H1 (cell line): ENCODE measurements around the gene GARNL3.

Source experiments
- CTCF ChIP-seq, 3 experiments: IDR thresholded peaks; 1 replicate in 2 of 3; 2 replicates in 1 of 3; pipeline versions ENCODE4 v1.5.1 to v1.6.1; 2011; ENCODE audit warnings: low read length in 3 of 3, mild to moderate bottlenecking in 3 of 3, inconsistent platforms in 2 of 3, low read depth in 1 of 3, moderate library complexity in 1 of 3; ENCODE audit not compliant: insufficient read depth in 1 of 3; ENCODE audit errors: control extremely low read depth in 1 of 3
- EP300 ChIP-seq, 2 experiments: IDR thresholded peaks; 1 replicate in 1 of 2; 2 replicates in 1 of 2; pipeline ENCODE4 v1.6.1; 2011 to 2012; ENCODE audit warnings: low read depth in 2 of 2, low read length in 2 of 2, mild to moderate bottlenecking in 2 of 2, borderline replicate concordance in 1 of 2, inconsistent platforms in 1 of 2, moderate library complexity in 1 of 2
- EZH2 ChIP-seq: fragments of 200-600 bp; sonication (generic); IDR thresholded peaks from 2 replicates; pipeline ENCODE4 v1.7.1; 2012; ENCODE audit warnings: low read depth, mild to moderate bottlenecking, moderate library complexity, low read length, inconsistent platforms; ENCODE audit not compliant: severe bottlenecking
- PHF8 ChIP-seq: fragments of 200-600 bp; sonication (generic); conservative IDR thresholded peaks from 2 replicates; pipeline ENCODE4 v1.7.1; 2012; ENCODE audit warnings: low read depth, mild to moderate bottlenecking, inconsistent platforms, low read length, moderate library complexity
- POLR2A ChIP-seq, 2 experiments: IDR thresholded peaks; 1 replicate in 1 of 2; 2 replicates in 1 of 2; pipeline ENCODE4 v1.6.1; 2011; ENCODE audit warnings: low read depth in 2 of 2, low read length in 2 of 2, mild to moderate bottlenecking in 2 of 2; ENCODE audit errors: control extremely low read depth in 1 of 2
- SUZ12 ChIP-seq: fragments of 200-600 bp; sonication (generic); IDR thresholded peaks from 2 replicates; pipeline ENCODE4 v1.6.1; 2012; ENCODE audit warnings: mild to moderate bottlenecking, inconsistent platforms, low read length, moderate library complexity, mixed read lengths
- USF2 ChIP-seq: IDR thresholded peaks from 2 replicates; pipeline ENCODE4 v1.6.1; 2011; ENCODE audit warnings: low read length, improper control_type of control experiment
- ZNF274 ChIP-seq: IDR thresholded peaks from 2 replicates; pipeline ENCODE4 v1.7.0; 2012; ENCODE audit warnings: low read length, borderline replicate concordance; ENCODE audit errors: extremely low read depth

- TF ChIP-seq EZH2 (no peak), PHF8 (no peak), EP300 (IDR thresholded peaks at IDR 0.05; ENCODE audit: borderline replicate concordance in 1 of 2, low read depth in 2 of 2, low read length in 2 of 2) (no peak), USF2 (no peak), CTCF (IDR thresholded peaks at IDR 0.05; ENCODE audit: control extremely low read depth in 1 of 3, insufficient read depth in 1 of 3, low read depth in 1 of 3, low read length in 3 of 3) (no peak), POLR2A (IDR thresholded peaks at IDR 0.05; ENCODE audit: control extremely low read depth in 1 of 2, low read depth in 2 of 2, low read length in 2 of 2) (no peak), ZNF274 (no peak), SUZ12 (no peak)
These were observed 100.9 kb downstream of the GARNL3 start for GRCh38 chr9:127365461-127365860.
